HG03469 (cell line): ENCODE data around the gene ANKRD33.

Experiments
- ATAC-seq: cut with Tn5 transposase; IDR thresholded peaks from one replicate; pipeline ENCODE4 v1.9.1; 2021; ENCODE audit warnings: mild to moderate bottlenecking, moderate library complexity, moderate number of reproducible peaks; ENCODE audit not compliant: unreplicated experiment

Gene ANKRD33

GRCh38 chr12:51887476-51888315 lies at the start of gene ANKRD33:
Gene ANKRD33 (plus strand): TSS chr12:51888103. CDS start chr12:51888187, 84 bp downstream.
- ATAC-seq = no peak

- no peak for ATAC-seq
Observed at GRCh38 chr12:51838762-51839161, 49.1 kb upstream of the ANKRD33 start.

- ATAC-seq = no peak
Observed at GRCh38 chr12:51839310-51839947, 48.5 kb upstream of the ANKRD33 start.

GRCh38 chr12:51840966-51841365 lies 46.9 kb upstream of the ANKRD33 start:
- no peak for ATAC-seq

GRCh38 chr12:51841727-51842126 lies 46.2 kb upstream of the ANKRD33 start:
- no peak for ATAC-seq

- ATAC-seq = no peak
Observed at GRCh38 chr12:51844854-51845253, 43.0 kb upstream of the ANKRD33 start.

- ATAC-seq = no peak
Observed at GRCh38 chr12:51845482-51845881, 42.4 kb upstream of the ANKRD33 start.

GRCh38 chr12:51846271-51846691 lies 41.6 kb upstream of the ANKRD33 start:
- no peak for ATAC-seq

- no peak for ATAC-seq
Observed at GRCh38 chr12:51846911-51847642, 40.8 kb upstream of the ANKRD33 start.

GRCh38 chr12:51847643-51848325 lies 40.1 kb upstream of the ANKRD33 start:
- ATAC-seq = no peak

- no peak for ATAC-seq
Observed at GRCh38 chr12:51848326-51848727, 39.6 kb upstream of the ANKRD33 start, which contains the start of gene FIGNL2. Gene FIGNL2 (minus strand): TSS chr12:51848718. CDS start chr12:51822413, 26,305 bp downstream.

GRCh38 chr12:51848841-51849735 lies 38.8 kb upstream of the ANKRD33 start:
- ATAC-seq = no peak

GRCh38 chr12:51850081-51850964 lies 37.6 kb upstream of the ANKRD33 start:
- no peak for ATAC-seq

GRCh38 chr12:51850965-51851299 lies 37.0 kb upstream of the ANKRD33 start:
- ATAC-seq = no peak

- ATAC-seq = no peak
Observed at GRCh38 chr12:51851413-51852124, 36.3 kb upstream of the ANKRD33 start.

GRCh38 chr12:51852404-51853137 lies 35.3 kb upstream of the ANKRD33 start:
- no peak for ATAC-seq

- no peak for ATAC-seq
Observed at GRCh38 chr12:51855586-51856428, 32.1 kb upstream of the ANKRD33 start.
